Endodermal cell (in vitro differentiated cells): ENCODE data around the gene MGAT5B. TPM values are rescaled to one million over a fixed set of nuclear protein-coding genes. Genes with fewer than 3 reads are reported as not detected.

Experiments used
- DNase-seq: peaks from one replicate; pipeline ENCODE4 v3.0.0-alpha.2; 2017
- H3K27ac ChIP-seq: 2 replicates; pipeline ENCODE4 v1.5.1; 2013; ENCODE audit warnings: mild to moderate bottlenecking, low read depth, low read length, moderate library complexity
- H3K27me3 ChIP-seq: 2 replicates; pipeline ENCODE4 v1.6.1; 2013; ENCODE audit warnings: mild to moderate bottlenecking, low read length, moderate library complexity; ENCODE audit not compliant: insufficient read depth, control insufficient read depth, poor library complexity, severe bottlenecking
- H3K36me3 ChIP-seq: 2 replicates; pipeline ENCODE4 v1.7.0; 2013; ENCODE audit warnings: mild to moderate bottlenecking, low read length, moderate library complexity; ENCODE audit not compliant: control insufficient read depth, insufficient read depth
- H3K4me1 ChIP-seq: one replicate; pipeline ENCODE4 v1.7.0; 2013; ENCODE audit warnings: low read length; ENCODE audit not compliant: control insufficient read depth, insufficient read depth
- H3K4me3 ChIP-seq: 2 replicates; pipeline ENCODE4 v1.5.1; 2013; ENCODE audit warnings: mild to moderate bottlenecking, low read length, moderate library complexity
- H3K9ac ChIP-seq: 2 replicates; pipeline ENCODE4 v1.6.1; 2013; ENCODE audit warnings: mild to moderate bottlenecking, low read length, moderate library complexity; ENCODE audit not compliant: poor library complexity, severe bottlenecking; ENCODE audit errors: extremely low read depth
- H3K9me3 ChIP-seq: 2 replicates; pipeline ENCODE4 v1.6.1; 2013; ENCODE audit warnings: mild to moderate bottlenecking, low read length, moderate library complexity; ENCODE audit not compliant: control insufficient read depth
- H3K27ac Mint-ChIP-seq: 2 replicates; pipeline ENCODE4 v1.8.0; 2020; ENCODE audit warnings: mixed read lengths
- H3K27me3 Mint-ChIP-seq: 2 replicates; pipeline ENCODE4 v1.8.0; 2021; ENCODE audit warnings: mild to moderate bottlenecking, mixed read lengths; ENCODE audit not compliant: insufficient read depth
- H3K36me3 Mint-ChIP-seq: 2 replicates; pipeline ENCODE4 v1.8.0; 2020; ENCODE audit warnings: low read depth, mixed read lengths
- H3K4me1 Mint-ChIP-seq: 2 replicates; pipeline ENCODE4 v1.8.0; 2020; ENCODE audit warnings: mixed read lengths
- H3K4me3 Mint-ChIP-seq: 2 replicates; pipeline ENCODE4 v1.8.0; 2020; ENCODE audit warnings: mild to moderate bottlenecking, moderate library complexity, mixed read lengths
- H3K9me3 Mint-ChIP-seq: 2 replicates; pipeline ENCODE4 v1.8.0; 2020; ENCODE audit warnings: mild to moderate bottlenecking, mixed read lengths
- CTCF ChIP-seq: fragments of 200-600 bp; sonication (generic); conservative IDR thresholded peaks from 2 replicates; pipeline ENCODE4 v1.5.0; 2021; ENCODE audit warnings: antibody characterized with exemption, mild to moderate bottlenecking
- WGBS, 2 experiments: methylation state at CpG; one replicate each; pipeline versions ENCODE4 v1.1.5 to v1.1.7; 2013; ENCODE audit warnings: missing lambda C conversion rate in 2 of 2, mixed read lengths in 1 of 2; ENCODE audit not compliant: insufficient coverage in 1 of 2, insufficient read length in 1 of 2; 5-methylcytosine and 5-hydroxymethylcytosine counted together
- total RNA-seq, 2 donors: library from RNA; stranded (reverse); fragmentation: NEBNext Ultra II Directional in 1 of 2; extraction: Animal tissue kit (Norgen Biotek cat#: 25700) in 1 of 2; gene quantifications; 2 replicates in 1 of 2; 3 replicates in 1 of 2; pipeline ENCODE4 v1.2.1, GENCODE V29; 2021

The MGAT5B gene
- total RNA-seq, 2 donors from 2014 or later = 2.9 to 3.3 TPM

DNA sequence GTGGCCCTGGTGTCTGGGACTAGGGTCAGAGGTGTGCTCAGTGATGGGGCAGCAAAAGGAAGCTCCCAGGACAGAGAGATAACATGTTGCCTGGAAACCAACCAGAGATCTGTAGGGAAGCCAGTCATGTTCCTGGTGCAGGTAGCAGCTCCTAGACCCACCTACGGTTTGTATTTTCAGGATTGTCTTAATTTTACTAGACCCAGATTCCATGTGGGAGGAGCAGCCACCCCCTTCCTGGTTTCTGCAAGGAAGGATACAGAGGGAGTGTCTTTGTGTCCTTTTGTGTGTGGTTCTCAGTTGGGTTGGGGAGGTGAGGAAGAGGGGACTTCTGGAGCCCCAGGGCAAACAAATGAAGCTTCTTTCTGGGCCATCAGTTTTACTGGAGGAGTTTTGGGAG lies 53.9 kb downstream of the MGAT5B start:
- Histone ChIP-seq H3K36me3 (no peaks in the 10 kb centered on the region), H3K4me3 (no peak overlapping the region), H3K9ac (no peak overlapping the region), H3K27ac (no peak overlapping the region), H3K27me3 (peaks cover 7% of the 10 kb centered on the region), H3K4me1 (no peaks in the 10 kb centered on the region), H3K9me3 (no peaks in the 10 kb centered on the region)
- no peak for TF ChIP-seq CTCF
- Mint-ChIP-seq H3K9me3 (no peaks in the 10 kb centered on the region), H3K4me3 (no peak overlapping the region), H3K36me3 (no peaks in the 10 kb centered on the region), H3K4me1 (peaks cover 10% of the 10 kb centered on the region), H3K27ac (no peak overlapping the region), H3K27me3 (peaks cover 29% of the 10 kb centered on the region)
- no peak for DNase-seq
- WGBS, 2 experiments = 58% methylated on average over 1 of the region's 1 CpG; no CpG with 5 or more reads in 1 of the 2 experiments

DNA sequence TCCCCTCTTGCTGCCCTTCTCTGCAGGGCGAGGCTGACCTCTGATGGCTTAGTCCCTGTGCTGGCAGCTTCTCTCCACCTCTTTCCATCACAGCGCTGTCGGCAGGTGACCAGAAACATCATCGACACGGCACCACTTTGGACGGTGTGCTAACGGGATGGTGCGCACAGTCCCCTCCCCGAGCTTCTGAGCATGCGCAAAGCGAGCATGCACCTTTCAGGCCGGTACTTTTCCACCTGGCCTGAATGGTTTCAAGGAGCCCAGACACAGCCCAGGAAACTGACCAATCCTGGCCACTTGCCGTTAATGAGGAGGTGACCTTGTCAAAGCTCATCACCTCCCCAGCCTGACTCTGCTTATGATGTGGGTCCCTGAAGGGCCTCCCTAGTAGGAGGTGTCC lies 54.8 kb downstream of the MGAT5B start:
- peaks cover 10% of the 10 kb centered on the region for H3K4me1 Mint-ChIP-seq
- DNase-seq = no peak
- peaks cover 21% of the 10 kb centered on the region for H3K27me3 Mint-ChIP-seq
- H3K4me3 Mint-ChIP-seq = no peak overlapping the region
- no peaks in the 10 kb centered on the region for H3K36me3 Mint-ChIP-seq
- WGBS, 2 experiments = 90 to 91% methylated on average over 12 to 13 of the region's 13 CpGs
- H3K9me3 Mint-ChIP-seq = no peaks in the 10 kb centered on the region
- Histone ChIP-seq H3K4me3 (no peak overlapping the region), H3K9ac (no peak overlapping the region), H3K9me3 (no peaks in the 10 kb centered on the region), H3K4me1 (no peaks in the 10 kb centered on the region), H3K27ac (no peak overlapping the region), H3K27me3 (no peaks in the 10 kb centered on the region), H3K36me3 (no peaks in the 10 kb centered on the region)
- H3K27ac Mint-ChIP-seq = no peak overlapping the region
- no peak for TF ChIP-seq CTCF

DNA sequence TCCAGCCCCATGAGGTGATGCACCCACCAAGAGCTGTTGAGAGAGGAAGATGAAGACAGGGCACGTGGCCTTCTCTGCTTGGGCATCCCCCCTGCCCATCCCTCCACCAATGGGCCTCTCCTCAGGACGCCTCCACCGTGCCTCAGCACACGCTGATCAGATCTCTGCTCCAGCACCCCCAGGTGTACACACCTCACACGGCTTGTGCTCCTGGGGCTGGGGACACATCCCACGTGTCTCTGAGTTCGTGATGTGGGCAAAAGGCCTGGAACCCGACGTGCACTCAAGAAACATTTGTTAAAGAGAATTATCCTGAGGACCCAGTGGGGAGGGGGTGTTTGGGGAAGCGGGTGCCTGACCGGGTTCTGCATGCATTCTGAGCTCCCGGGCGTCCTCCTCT lies 55.3 kb downstream of the MGAT5B start:
- Histone ChIP-seq H3K4me3 (no peak overlapping the region), H3K36me3 (no peaks in the 10 kb centered on the region), H3K9me3 (no peaks in the 10 kb centered on the region), H3K9ac (no peak overlapping the region), H3K27me3 (no peaks in the 10 kb centered on the region), H3K4me1 (no peaks in the 10 kb centered on the region), H3K27ac (no peak overlapping the region)
- Mint-ChIP-seq H3K27ac (no peak overlapping the region), H3K4me3 (no peak overlapping the region), H3K27me3 (peaks cover 16% of the 10 kb centered on the region), H3K4me1 (peaks cover 10% of the 10 kb centered on the region), H3K36me3 (no peaks in the 10 kb centered on the region), H3K9me3 (no peaks in the 10 kb centered on the region)
- 90 to 91% methylated on average over 4 to 13 of the region's 13 CpGs for WGBS, 2 experiments
- no peak for DNase-seq
- TF ChIP-seq CTCF = no peak
